M059J (cell line): ENCODE results near the gene C1orf21. TPM values are rescaled to one million over a fixed set of nuclear protein-coding genes. Genes with fewer than 3 reads are reported as not detected.

Experiments used
- DNase-seq: peaks from one replicate; pipeline ENCODE4 v3.0.0-alpha.2; 2012; ENCODE audit warnings: low read depth
- total RNA-seq: library from RNA; depleted of rRNA; stranded (reverse); fragments of >200 nt; shearing (Covaris generic); gene quantifications from 2 replicates; pipeline ENCODE4 v1.2.3, GENCODE V29; 2014

The C1orf21 gene
- total RNA-seq, 1 experiment from 2014 or later, result 22.2 TPM

- DNase-seq, result no peak
These were observed 59.2 kb downstream of the C1orf21 start for GRCh38 chr1:184445997-184446396.

- DNase-seq, result no peak
These were observed 60.9 kb downstream of the C1orf21 start for GRCh38 chr1:184447651-184448185.

- DNase-seq, result no peak
These were observed 63.1 kb downstream of the C1orf21 start for GRCh38 chr1:184449916-184450315.

- DNase-seq, result no peak
These were observed 69.0 kb downstream of the C1orf21 start for GRCh38 chr1:184455786-184456185.

GRCh38 chr1:184456189-184456588 is 69.4 kb downstream of the C1orf21 start:
- no peak for DNase-seq

- DNase-seq, result peak; percentile 3
These were observed 70.7 kb downstream of the C1orf21 start for GRCh38 chr1:184457500-184457899.

- no peak for DNase-seq
These were observed 74.5 kb downstream of the C1orf21 start for GRCh38 chr1:184461321-184461720.

- DNase-seq, result no peak
These were observed 75.3 kb downstream of the C1orf21 start for GRCh38 chr1:184462155-184462554.

- no peak for DNase-seq
These were observed 76.2 kb downstream of the C1orf21 start for GRCh38 chr1:184462990-184463389.

- DNase-seq, result no peak
These were observed 76.9 kb downstream of the C1orf21 start for GRCh38 chr1:184463680-184464079.

- no peak for DNase-seq
These were observed 77.9 kb downstream of the C1orf21 start for GRCh38 chr1:184464757-184465156.

GRCh38 chr1:184465489-184466146 is 78.8 kb downstream of the C1orf21 start:
- DNase-seq, result no peak

GRCh38 chr1:184467295-184467694 is 80.5 kb downstream of the C1orf21 start:
- no peak for DNase-seq

GRCh38 chr1:184469396-184469795 is 82.6 kb downstream of the C1orf21 start:
- no peak for DNase-seq

- no peak for DNase-seq
These were observed 84.9 kb downstream of the C1orf21 start for GRCh38 chr1:184471686-184472085.

- DNase-seq, result no peak
These were observed 85.3 kb downstream of the C1orf21 start for GRCh38 chr1:184472136-184472535.

GRCh38 chr1:184473176-184473966 is 86.5 kb downstream of the C1orf21 start:
- DNase-seq, result no peak

GRCh38 chr1:184476187-184476586 is 89.4 kb downstream of the C1orf21 start:
- DNase-seq, result no peak

GRCh38 chr1:184479435-184480167 is 92.8 kb downstream of the C1orf21 start:
- DNase-seq, result no peak

GRCh38 chr1:184480736-184481135 is 93.9 kb downstream of the C1orf21 start:
- DNase-seq, result no peak

- DNase-seq, result no peak
These were observed 95.3 kb downstream of the C1orf21 start for GRCh38 chr1:184482136-184482535.

GRCh38 chr1:184483101-184483683 is 96.4 kb downstream of the C1orf21 start:
- DNase-seq, result peak; percentile 56
